CD8-positive, alpha-beta memory T cell (primary cell): ENCODE measurements around the gene APLP1. TPM values are rescaled to one million over a fixed set of nuclear protein-coding genes. Genes with fewer than 3 reads are reported as not detected.
"Not testable (repeated sequence)": the region's sequence is repeated elsewhere in the genome, so short reads cannot be mapped to it uniquely, and the experiment has no call there.

Experiments used
- CTCF ChIA-PET: fragments of 350-600 bp; sonication (Branson Sonifier 250); formaldehyde crosslinking; loops from one replicate; lab custom pipeline; 2021; ENCODE audit warnings: antibody characterized with exemption; lab: Charles Lee
- POLR2A ChIA-PET: fragments of 350-600 bp; sonication (Branson Sonifier 250); formaldehyde crosslinking; loops from one replicate; lab custom pipeline; 2021; ENCODE audit warnings: antibody characterized with exemption; lab: Charles Lee
- DNase-seq, 5 donors: peaks; one replicate each; pipeline versions ENCODE4 v3.0.0 to v3.0.0-alpha.2; 2020 to 2022; ENCODE audit warnings: mixed read lengths in 1 of 5
- H3K27ac ChIP-seq: one replicate; pipeline ENCODE4 v1.7.0; 2013; ENCODE audit warnings: low read depth, mild to moderate bottlenecking, low read length, moderate library complexity
- H3K27me3 ChIP-seq: 2 replicates; pipeline ENCODE4 v1.7.0; 2013; ENCODE audit warnings: low read length, mild to moderate bottlenecking; ENCODE audit not compliant: insufficient read depth, poor library complexity, severe bottlenecking
- H3K36me3 ChIP-seq: 2 replicates; pipeline ENCODE4 v1.7.0; 2013; ENCODE audit warnings: mild to moderate bottlenecking, low read length, moderate library complexity; ENCODE audit not compliant: insufficient read depth
- H3K4me1 ChIP-seq: 2 replicates; pipeline ENCODE4 v1.7.0; 2013; ENCODE audit warnings: mild to moderate bottlenecking, low read length, moderate library complexity; ENCODE audit not compliant: insufficient read depth
- H3K4me3 ChIP-seq: 2 replicates; pipeline ENCODE4 v1.7.0; 2013; ENCODE audit warnings: mild to moderate bottlenecking, low read length
- H3K9me3 ChIP-seq: 2 replicates; pipeline ENCODE4 v1.7.0; 2013; ENCODE audit warnings: mild to moderate bottlenecking, low read length
- H3K27ac Mint-ChIP-seq, 8 donors: one replicate each; pipeline ENCODE4 v1.8.0; 2020 to 2021; ENCODE audit warnings: mixed read lengths in 8 of 8, mild to moderate bottlenecking in 6 of 8, inconsistent platforms in 3 of 8, moderate library complexity in 3 of 8
- H3K27me3 Mint-ChIP-seq, 2 donors: one replicate each; pipeline ENCODE4 v1.8.0; 2020 to 2021; ENCODE audit warnings: mixed read lengths in 2 of 2, mild to moderate bottlenecking in 1 of 2, moderate library complexity in 1 of 2
- H3K36me3 Mint-ChIP-seq, 3 donors: one replicate each; pipeline ENCODE4 v1.8.0; 2020 to 2021; ENCODE audit warnings: mixed read lengths in 3 of 3, inconsistent platforms in 1 of 3, mild to moderate bottlenecking in 1 of 3
- H3K4me1 Mint-ChIP-seq, 3 donors: one replicate each; pipeline ENCODE4 v1.8.0; 2020 to 2021; ENCODE audit warnings: mixed read lengths in 3 of 3, inconsistent platforms in 1 of 3, mild to moderate bottlenecking in 1 of 3
- H3K4me3 Mint-ChIP-seq, 7 donors: one replicate each; pipeline ENCODE4 v1.8.0; 2020 to 2021; ENCODE audit warnings: mixed read lengths in 7 of 7, mild to moderate bottlenecking in 6 of 7, moderate library complexity in 4 of 7, inconsistent platforms in 2 of 7
- H3K9me3 Mint-ChIP-seq, 5 donors: one replicate each; pipeline ENCODE4 v1.8.0; 2020 to 2022; ENCODE audit warnings: mixed read lengths in 5 of 5, mild to moderate bottlenecking in 3 of 5, moderate library complexity in 2 of 5, inconsistent platforms in 1 of 5
- polyA plus RNA-seq: library from polyadenylated mRNA; unstranded; fragments of 300-500 nt; fragmentation: Illumina TruSeq; gene quantifications from one replicate; pipeline ENCODE4 v1.2.3, GENCODE V29; 2021
- total RNA-seq, 2 experiments: library from RNA; stranded (reverse); gene quantifications; one replicate each; pipeline ENCODE4 v1.2.3, GENCODE V29; 2021

APLP1 gene
- under 1 TPM; 0.85 to 0.86 TPM for total RNA-seq
- polyA plus RNA-seq = not detected

GRCh38 chr19:35868172-35868822 lies at the start of gene APLP1:
Gene APLP1 (plus strand): TSS chr19:35868574. CDS start chr19:35868637, 63 bp downstream.
- Mint-ChIP-seq H3K27ac (peak within 1 kb of the TSS in 1 of 8 donors; percentile 28), H3K4me1 (peaks cover 12 to 23% (median 14%) of the 10 kb centered on the region in 3 donors), H3K4me3 (peak within 1 kb of the TSS; percentile 55 to 74 (median 65)), H3K9me3 (no peaks in the 10 kb centered on the region), H3K27me3 (peaks cover 32 to 61% of the 10 kb centered on the region in 2 donors), H3K36me3 (no peaks in the 10 kb centered on the region)
- peak; percentile 43 to 69 (median 54) for DNase-seq
- H3K36me3 ChIP-seq = no peaks in the 10 kb centered on the region
- ChIA-PET POLR2A (no interaction called here), CTCF (interaction anchor here (1.5 kb wide), 1 partner anchor 14 kb away, joined by 3 read pairs; no protein-coding TSS in a partner anchor)
- peaks cover 30% of the 10 kb centered on the region for H3K27me3 ChIP-seq
- H3K4me1 ChIP-seq = peaks cover 18% of the 10 kb centered on the region
- no peaks in the 10 kb centered on the region for H3K9me3 ChIP-seq
- H3K4me3 ChIP-seq = peak within 1 kb of the TSS; percentile 34
- no peak within 1 kb of the TSS for H3K27ac ChIP-seq

DNA sequence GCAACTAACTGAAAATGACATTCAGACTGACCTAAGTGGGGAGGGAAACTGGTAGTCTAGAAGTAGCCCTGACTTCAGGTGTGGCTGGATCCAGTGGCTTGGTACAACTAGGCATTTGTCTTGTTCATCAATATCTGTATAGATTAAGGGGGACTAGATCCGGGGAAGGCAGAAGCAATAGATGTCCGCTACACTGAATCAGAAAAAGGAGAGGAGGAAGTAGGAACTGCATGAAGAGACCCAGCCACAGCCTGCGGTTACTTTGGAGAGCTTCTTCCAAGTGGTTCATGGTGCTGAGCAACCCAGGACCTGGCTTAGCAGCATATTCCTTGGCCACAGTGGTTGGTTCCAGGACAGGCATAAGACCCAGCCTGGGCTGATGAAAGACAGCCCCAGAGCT lies 45.8 kb upstream of the APLP1 start:
- no peaks in the 10 kb centered on the region for H3K9me3 Mint-ChIP-seq
- no peaks in the 10 kb centered on the region for H3K36me3 ChIP-seq
- peaks cover 26 to 41% of the 10 kb centered on the region in 2 donors for H3K27me3 Mint-ChIP-seq
- no peaks in the 10 kb centered on the region for H3K36me3 Mint-ChIP-seq
- no peak for DNase-seq
- peaks cover 3% of the 10 kb centered on the region for H3K27me3 ChIP-seq
- H3K27ac ChIP-seq = no peak overlapping the region
- H3K27ac Mint-ChIP-seq = no peak overlapping the region
- H3K4me3 Mint-ChIP-seq = no peak overlapping the region
- H3K9me3 ChIP-seq = no peaks in the 10 kb centered on the region
- ChIA-PET POLR2A (no interaction called here), CTCF (no interaction called here)
- H3K4me3 ChIP-seq = no peak overlapping the region
- peaks cover 0 to 4% (median 0%) of the 10 kb centered on the region in 3 donors for H3K4me1 Mint-ChIP-seq
- H3K4me1 ChIP-seq = no peaks in the 10 kb centered on the region

DNA sequence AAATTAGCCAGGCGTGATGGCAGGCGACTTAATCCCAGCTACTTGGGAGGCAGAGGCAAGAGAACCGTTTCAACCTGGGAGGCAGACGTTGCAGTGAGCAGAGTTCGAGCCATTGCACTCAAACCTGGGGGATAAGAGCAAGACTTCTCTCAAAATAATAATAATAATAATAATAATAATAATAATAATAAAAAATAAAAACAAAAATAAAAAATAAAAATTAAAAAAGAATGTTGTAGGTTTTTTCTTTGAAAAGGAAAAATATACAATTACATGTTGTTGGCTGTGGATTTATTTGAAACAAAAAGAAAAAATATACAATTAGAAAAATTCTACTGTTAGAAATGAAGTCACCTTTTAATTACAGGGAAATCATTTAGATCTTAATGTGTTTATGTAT lies 44.2 kb upstream of the APLP1 start:
- Mint-ChIP-seq H3K4me3 (no peak overlapping the region), H3K27ac (no peak overlapping the region), H3K4me1 (peaks cover 0 to 4% (median 0%) of the 10 kb centered on the region in 3 donors), H3K27me3 (peaks cover 17 to 39% of the 10 kb centered on the region in 2 donors), H3K9me3 (peaks cover 0 to 3% (median 0%) of the 10 kb centered on the region in 5 donors), H3K36me3 (no peaks in the 10 kb centered on the region)
- Histone ChIP-seq H3K27me3 (peaks cover 3% of the 10 kb centered on the region), H3K27ac (no peak overlapping the region), H3K4me1 (no peaks in the 10 kb centered on the region), H3K4me3 (no peak overlapping the region), H3K36me3 (no peaks in the 10 kb centered on the region), H3K9me3 (no peaks in the 10 kb centered on the region)
- DNase-seq = no peak
- POLR2A ChIA-PET = no interaction called here
- CTCF ChIA-PET = no interaction called here

GRCh38 chr19:35828692-35829301 lies 39.6 kb upstream of the APLP1 start:
- Mint-ChIP-seq H3K27me3 (peaks cover 19 to 51% of the 10 kb centered on the region in 2 donors), H3K9me3 (peaks cover 0 to 3% (median 0%) of the 10 kb centered on the region in 5 donors)
- CTCF ChIA-PET = no interaction called here

GRCh38 chr19:35830986-35831385 lies 37.4 kb upstream of the APLP1 start:
- no peak for DNase-seq
- H3K9me3 Mint-ChIP-seq = peaks cover 0 to 3% (median 0%) of the 10 kb centered on the region in 5 donors
- H3K27me3 ChIP-seq = no peaks in the 10 kb centered on the region
- no peak overlapping the region for H3K27ac ChIP-seq
- no peak overlapping the region for H3K4me3 Mint-ChIP-seq
- no peak overlapping the region for H3K4me3 ChIP-seq
- no peaks in the 10 kb centered on the region for H3K36me3 ChIP-seq
- POLR2A ChIA-PET = no interaction called here
- peaks cover 14 to 54% of the 10 kb centered on the region in 2 donors for H3K27me3 Mint-ChIP-seq
- CTCF ChIA-PET = no interaction called here
- no peak overlapping the region for H3K27ac Mint-ChIP-seq
- H3K4me1 ChIP-seq = no peaks in the 10 kb centered on the region
- H3K9me3 ChIP-seq = no peaks in the 10 kb centered on the region
- H3K4me1 Mint-ChIP-seq = no peaks in the 10 kb centered on the region
- H3K36me3 Mint-ChIP-seq = no peaks in the 10 kb centered on the region

More at GRCh38 chr19:35828692-35829301, 39.6 kb upstream of the APLP1 start:
- Histone ChIP-seq H3K4me3 (no peak overlapping the region), H3K27ac (no peak overlapping the region), H3K9me3 (no peaks in the 10 kb centered on the region), H3K36me3 (no peaks in the 10 kb centered on the region), H3K4me1 (no peaks in the 10 kb centered on the region), H3K27me3 (no peaks in the 10 kb centered on the region)
- peak in 4 of 5 donors; percentile 23 to 62 (median 28) for DNase-seq
- H3K4me1 Mint-ChIP-seq = no peaks in the 10 kb centered on the region
- H3K36me3 Mint-ChIP-seq = no peaks in the 10 kb centered on the region
- peak overlapping the region in 1 of 8 donors; percentile 6 for H3K27ac Mint-ChIP-seq
- no peak overlapping the region for H3K4me3 Mint-ChIP-seq
- POLR2A ChIA-PET = no interaction called here

- H3K4me3 Mint-ChIP-seq = no peak overlapping the region
- no peak overlapping the region for H3K4me3 ChIP-seq
- H3K36me3 Mint-ChIP-seq = no peaks in the 10 kb centered on the region
- H3K36me3 ChIP-seq = no peaks in the 10 kb centered on the region
- peaks cover 0 to 3% (median 0%) of the 10 kb centered on the region in 5 donors for H3K9me3 Mint-ChIP-seq
- DNase-seq = no peak
- ChIA-PET CTCF (no interaction called here), POLR2A (interaction anchor here (0.6 kb wide), 1 partner anchor 821 kb away, joined by 7 read pairs; no protein-coding TSS in a partner anchor)
- peaks cover 17 to 56% of the 10 kb centered on the region in 2 donors for H3K27me3 Mint-ChIP-seq
- no peak overlapping the region for H3K27ac Mint-ChIP-seq
- H3K9me3 ChIP-seq = no peaks in the 10 kb centered on the region
- H3K4me1 Mint-ChIP-seq = no peaks in the 10 kb centered on the region
- no peaks in the 10 kb centered on the region for H3K27me3 ChIP-seq
- H3K27ac ChIP-seq = no peak overlapping the region
- H3K4me1 ChIP-seq = no peaks in the 10 kb centered on the region
Measured at GRCh38 chr19:35832054-35832453, 36.3 kb upstream of the APLP1 start.

GRCh38 chr19:35833972-35834371 lies 34.4 kb upstream of the APLP1 start:
- Histone ChIP-seq H3K27ac (no peak overlapping the region), H3K4me1 (no peaks in the 10 kb centered on the region), H3K36me3 (no peaks in the 10 kb centered on the region), H3K9me3 (no peaks in the 10 kb centered on the region), H3K27me3 (no peaks in the 10 kb centered on the region), H3K4me3 (no peak overlapping the region)
- POLR2A ChIA-PET = no interaction called here
- no peak overlapping the region for H3K27ac Mint-ChIP-seq
- CTCF ChIA-PET = no interaction called here
- DNase-seq = no peak
- no peaks in the 10 kb centered on the region for H3K36me3 Mint-ChIP-seq
- no peak overlapping the region for H3K4me3 Mint-ChIP-seq
- H3K27me3 Mint-ChIP-seq = peaks cover 18 to 49% of the 10 kb centered on the region in 2 donors
- H3K4me1 Mint-ChIP-seq = no peaks in the 10 kb centered on the region
- peaks cover 2 to 3% (median 2%) of the 10 kb centered on the region in 5 donors for H3K9me3 Mint-ChIP-seq

GRCh38 chr19:35836096-35836495 lies 32.3 kb upstream of the APLP1 start:
- H3K27me3 ChIP-seq, H3K4me3 Mint-ChIP-seq, POLR2A ChIA-PET, H3K27ac Mint-ChIP-seq, H3K9me3 Mint-ChIP-seq, H3K4me3 ChIP-seq, H3K9me3 ChIP-seq, H3K4me1 ChIP-seq, H3K36me3 ChIP-seq, H3K4me1 Mint-ChIP-seq, H3K27ac ChIP-seq, H3K36me3 Mint-ChIP-seq, CTCF ChIA-PET, DNase-seq: not testable (repeated sequence)
- H3K27me3 Mint-ChIP-seq = peaks cover 18 to 43% of the 10 kb centered on the region in 2 donors
